SK-N-MC (cell line): ENCODE data around the gene FHAD1.

Experiments used
- EZH2 ChIP-seq: fragments of 200-600 bp; sonication (generic); IDR thresholded peaks from one replicate; pipeline ENCODE4 v1.6.1; 2017; ENCODE audit warnings: antibody characterized with exemption
- POLR2AphosphoS5 ChIP-seq: IDR thresholded peaks from 2 replicates; pipeline ENCODE4 v1.6.1; 2012; ENCODE audit warnings: mild to moderate bottlenecking, low read depth, low read length, borderline replicate concordance

- peak; percentile 49 for TF ChIP-seq POLR2AphosphoS5
- TF ChIP-seq EZH2: no peak
Measured at GRCh38 chr1:15305468-15305770, 58.4 kb downstream of the FHAD1 start.
